Measurements from ENCODE around the gene PRRT2.

The PRRT2 gene

GRCh38 chr16:29862383-29862883, 50.4 kb downstream of the PRRT2 start:
- no peak for DNase-seq (ENCODE audit: low spot score)

DNA sequence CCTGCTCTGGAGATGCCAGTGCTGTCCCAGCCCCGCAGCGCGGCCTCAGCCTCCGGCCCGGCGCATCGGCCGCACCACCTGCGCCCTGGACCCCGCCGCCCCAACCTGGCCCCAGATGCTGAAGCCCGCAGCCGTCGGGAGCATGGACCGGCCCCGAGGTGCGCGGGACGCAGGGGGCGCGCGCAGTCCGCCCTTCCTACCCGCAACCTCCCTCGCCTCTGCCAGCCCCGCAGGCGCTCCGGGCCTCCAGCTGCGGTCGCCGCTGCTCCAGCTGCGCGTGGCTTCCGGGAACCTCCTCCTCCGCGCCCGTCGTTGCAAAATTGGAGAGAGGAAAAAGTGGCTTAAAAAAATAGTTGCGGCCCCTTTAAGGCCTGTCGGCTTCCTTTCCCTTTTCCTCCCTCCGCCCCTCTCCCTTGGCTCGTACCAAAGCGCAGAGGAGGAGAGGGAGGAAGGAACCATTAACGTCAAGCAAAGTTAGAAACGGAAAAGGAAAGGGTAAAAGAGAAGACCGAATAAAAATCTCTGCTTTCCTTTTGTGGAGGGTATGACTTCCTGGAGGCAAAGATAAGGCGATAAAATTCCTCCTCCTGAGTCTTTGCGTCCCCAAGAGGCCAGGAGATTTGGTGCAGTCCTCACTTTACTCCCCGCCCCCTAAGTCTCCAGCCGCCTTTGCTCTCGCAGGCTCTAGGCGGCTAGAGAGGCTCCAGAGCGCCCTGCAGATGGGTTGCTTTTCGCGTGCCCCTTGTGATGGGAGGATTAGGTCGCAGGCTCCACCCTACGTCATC, 51.1 kb downstream of the PRRT2 start, which contains the start of gene CDIPT:
Gene CDIPT, minus strand, starts transcription at position 343 of the 785 bp plus-strand sequence. CDS start 369 bp downstream, outside the sequence.
- peak; percentile 96 for DNase-seq (ENCODE audit: low spot score)

- DNase-seq (ENCODE audit: low spot score) = no peak
Measured at GRCh38 chr16:29863669-29863984, 51.6 kb downstream of the PRRT2 start.

- DNase-seq (ENCODE audit: low spot score) = no peak
Measured at GRCh38 chr16:29864205-29864604, 52.2 kb downstream of the PRRT2 start.
